Gastroesophageal sphincter (tissue), 4 donors: ENCODE measurements around the gene SMIM22. TPM values are rescaled to one million over a fixed set of nuclear protein-coding genes. Genes with fewer than 3 reads are reported as not detected.

Source experiments
- ATAC-seq: fragments of 150-250 bp; one replicate; pipeline ENCODE4 v1.9.1; 2016; ENCODE audit warnings: mild to moderate bottlenecking, moderate library complexity
- H3K27ac ChIP-seq, 4 donors: fragments of 200-600 bp; sonication (generic) in 3 of 4; 1 replicate in 3 of 4; 2 replicates in 1 of 4; pipeline ENCODE4 v1.5.1; 2016 to 2019
- H3K27me3 ChIP-seq: fragments of 200-600 bp; sonication (generic); one replicate; pipeline ENCODE4 v1.5.1; 2019
- H3K36me3 ChIP-seq, 2 donors: fragments of 200-600 bp; sonication (generic); one replicate each; pipeline ENCODE4 v1.5.1; 2019; ENCODE audit warnings: control low read depth in 1 of 2
- H3K4me1 ChIP-seq, 3 donors: fragments of 200-600 bp; sonication (generic); 1 replicate in 2 of 3; 2 replicates in 1 of 3; pipeline ENCODE4 v1.5.1; 2016 to 2019; ENCODE audit warnings: control low read depth in 2 of 3
- H3K4me3 ChIP-seq, 2 donors: fragments of 200-600 bp; sonication (generic); one replicate each; pipeline ENCODE4 v1.5.1; 2019; ENCODE audit warnings: mild to moderate bottlenecking in 1 of 2, moderate library complexity in 1 of 2
- H3K9me3 ChIP-seq, 3 donors: fragments of 200-600 bp; sonication (generic); one replicate each; pipeline ENCODE4 v1.5.1; 2017 to 2019; ENCODE audit warnings: control low read depth in 2 of 3
- EP300 ChIP-seq: sonication (generic); formaldehyde crosslinking; IDR thresholded peaks from one replicate; pipeline ENCODE4 v1.6.1; 2017; ENCODE audit warnings: antibody characterized with exemption, mild to moderate bottlenecking
- POLR2A ChIP-seq, 2 donors: fragments of 450-650 bp; IDR thresholded peaks; one replicate each; pipeline ENCODE4 v1.6.1; 2017; ENCODE audit warnings: antibody characterized with exemption in 2 of 2, mild to moderate bottlenecking in 2 of 2, moderate library complexity in 1 of 2
- POLR2AphosphoS5 ChIP-seq: sonication (generic); formaldehyde crosslinking; IDR thresholded peaks from one replicate; pipeline ENCODE4 v1.6.1; 2017; ENCODE audit warnings: antibody characterized with exemption
- WGBS, 2 donors: methylation state at CpG; one replicate each; pipeline ENCODE4 v1.1.5; 2018; ENCODE audit warnings: low coverage in 1 of 2; 5-methylcytosine and 5-hydroxymethylcytosine counted together
- total RNA-seq, 4 donors: library from RNA; depleted of rRNA; stranded (reverse); fragments of >200 nt; gene quantifications; one replicate each; pipeline ENCODE4 v1.1.0, GENCODE V29; 2016
- TF ChIP-seq, protein P1 (sequence below), 4 experiments: fragments of 200-600 bp in 2 of 4; fragments of 450-650 bp in 2 of 4; sonication (generic) in 1 of 4; IDR thresholded peaks; one replicate each; pipeline ENCODE4 v1.5.1; 2017 to 2019; ENCODE audit warnings: antibody characterized with exemption in 4 of 4, mild to moderate bottlenecking in 2 of 4, moderate library complexity in 2 of 4

The SMIM22 gene
- total RNA-seq, 4 donors from 2014 or later = not detected

DNA sequence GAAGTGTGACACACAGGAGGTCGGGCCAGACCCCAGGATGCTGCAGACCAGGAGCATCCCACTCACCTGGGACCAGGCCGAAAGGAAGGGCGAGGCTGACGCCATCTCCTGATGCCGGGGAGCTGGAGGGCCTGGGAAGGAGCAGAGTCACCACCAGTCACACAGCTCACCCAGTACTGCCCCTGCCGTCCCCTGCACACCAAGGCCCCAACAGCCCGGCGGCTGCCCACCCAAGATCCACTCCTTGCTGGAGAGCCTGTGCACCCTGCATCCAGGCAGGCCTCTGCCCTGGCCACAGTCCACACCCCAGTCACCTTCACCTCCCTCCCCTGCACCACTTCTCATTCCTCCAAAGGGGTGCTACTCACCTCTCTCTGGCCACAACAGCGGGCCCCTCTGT lies 33.0 kb upstream of the SMIM22 start:
- WGBS, 2 donors = 68% methylated on average over 3 of the region's 9 CpGs; no CpG with 5 or more reads in 1 of the 2 donors
- Histone ChIP-seq H3K9me3 (no peaks in the 10 kb centered on the region), H3K36me3 (peaks cover 0 to 85% of the 10 kb centered on the region in 2 donors), H3K27me3 (no peaks in the 10 kb centered on the region), H3K4me1 (peaks cover 0 to 40% (median 15%) of the 10 kb centered on the region in 3 donors), H3K4me3 (no peak overlapping the region), H3K27ac (no peak overlapping the region)
- TF ChIP-seq, protein P1, sequence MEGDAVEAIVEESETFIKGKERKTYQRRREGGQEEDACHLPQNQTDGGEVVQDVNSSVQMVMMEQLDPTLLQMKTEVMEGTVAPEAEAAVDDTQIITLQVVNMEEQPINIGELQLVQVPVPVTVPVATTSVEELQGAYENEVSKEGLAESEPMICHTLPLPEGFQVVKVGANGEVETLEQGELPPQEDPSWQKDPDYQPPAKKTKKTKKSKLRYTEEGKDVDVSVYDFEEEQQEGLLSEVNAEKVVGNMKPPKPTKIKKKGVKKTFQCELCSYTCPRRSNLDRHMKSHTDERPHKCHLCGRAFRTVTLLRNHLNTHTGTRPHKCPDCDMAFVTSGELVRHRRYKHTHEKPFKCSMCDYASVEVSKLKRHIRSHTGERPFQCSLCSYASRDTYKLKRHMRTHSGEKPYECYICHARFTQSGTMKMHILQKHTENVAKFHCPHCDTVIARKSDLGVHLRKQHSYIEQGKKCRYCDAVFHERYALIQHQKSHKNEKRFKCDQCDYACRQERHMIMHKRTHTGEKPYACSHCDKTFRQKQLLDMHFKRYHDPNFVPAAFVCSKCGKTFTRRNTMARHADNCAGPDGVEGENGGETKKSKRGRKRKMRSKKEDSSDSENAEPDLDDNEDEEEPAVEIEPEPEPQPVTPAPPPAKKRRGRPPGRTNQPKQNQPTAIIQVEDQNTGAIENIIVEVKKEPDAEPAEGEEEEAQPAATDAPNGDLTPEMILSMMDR (IDR thresholded peaks at IDR 0.05) = no peak
- TF ChIP-seq POLR2A (IDR thresholded peaks at IDR 0.05) (no peak), EP300 (no peak), POLR2AphosphoS5 (no peak)
- no peak for ATAC-seq

DNA sequence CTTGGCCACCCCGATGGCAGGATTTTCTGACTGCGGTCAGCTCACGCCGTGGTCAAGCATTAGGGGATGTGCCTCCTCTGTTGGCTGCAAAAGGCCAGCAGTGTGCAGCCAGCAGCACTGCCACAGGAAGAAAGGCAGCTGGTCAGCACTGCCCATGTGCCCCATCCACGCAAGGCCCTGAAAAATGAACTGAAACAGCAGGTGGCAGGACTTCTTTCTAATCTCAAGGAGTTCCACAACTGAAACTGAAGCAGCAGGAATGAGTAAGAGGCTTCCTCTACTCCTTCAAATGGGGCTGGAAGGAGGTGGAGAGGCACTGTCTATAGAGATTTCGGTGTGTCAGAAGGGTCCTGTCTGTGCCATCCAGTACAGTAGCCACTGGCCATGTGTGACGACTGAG lies 31.4 kb upstream of the SMIM22 start:
- H3K9me3 ChIP-seq = no peaks in the 10 kb centered on the region
- no peak overlapping the region for H3K27ac ChIP-seq
- no peak overlapping the region for H3K4me3 ChIP-seq
- H3K36me3 ChIP-seq = peaks cover 0 to 69% of the 10 kb centered on the region in 2 donors
- TF ChIP-seq POLR2AphosphoS5 = no peak
- TF ChIP-seq, protein P1 (IDR thresholded peaks at IDR 0.05) = no peak
- TF ChIP-seq POLR2A (IDR thresholded peaks at IDR 0.05) = no peak
- no peak for TF ChIP-seq EP300
- no peak for ATAC-seq
- H3K4me1 ChIP-seq = peaks cover 0 to 53% (median 21%) of the 10 kb centered on the region in 3 donors
- no peaks in the 10 kb centered on the region for H3K27me3 ChIP-seq
- whole genome bisulfite sequencing, 2 donors = 93 to 100% methylated on average over 2 to 3 of the region's 7 CpGs

DNA sequence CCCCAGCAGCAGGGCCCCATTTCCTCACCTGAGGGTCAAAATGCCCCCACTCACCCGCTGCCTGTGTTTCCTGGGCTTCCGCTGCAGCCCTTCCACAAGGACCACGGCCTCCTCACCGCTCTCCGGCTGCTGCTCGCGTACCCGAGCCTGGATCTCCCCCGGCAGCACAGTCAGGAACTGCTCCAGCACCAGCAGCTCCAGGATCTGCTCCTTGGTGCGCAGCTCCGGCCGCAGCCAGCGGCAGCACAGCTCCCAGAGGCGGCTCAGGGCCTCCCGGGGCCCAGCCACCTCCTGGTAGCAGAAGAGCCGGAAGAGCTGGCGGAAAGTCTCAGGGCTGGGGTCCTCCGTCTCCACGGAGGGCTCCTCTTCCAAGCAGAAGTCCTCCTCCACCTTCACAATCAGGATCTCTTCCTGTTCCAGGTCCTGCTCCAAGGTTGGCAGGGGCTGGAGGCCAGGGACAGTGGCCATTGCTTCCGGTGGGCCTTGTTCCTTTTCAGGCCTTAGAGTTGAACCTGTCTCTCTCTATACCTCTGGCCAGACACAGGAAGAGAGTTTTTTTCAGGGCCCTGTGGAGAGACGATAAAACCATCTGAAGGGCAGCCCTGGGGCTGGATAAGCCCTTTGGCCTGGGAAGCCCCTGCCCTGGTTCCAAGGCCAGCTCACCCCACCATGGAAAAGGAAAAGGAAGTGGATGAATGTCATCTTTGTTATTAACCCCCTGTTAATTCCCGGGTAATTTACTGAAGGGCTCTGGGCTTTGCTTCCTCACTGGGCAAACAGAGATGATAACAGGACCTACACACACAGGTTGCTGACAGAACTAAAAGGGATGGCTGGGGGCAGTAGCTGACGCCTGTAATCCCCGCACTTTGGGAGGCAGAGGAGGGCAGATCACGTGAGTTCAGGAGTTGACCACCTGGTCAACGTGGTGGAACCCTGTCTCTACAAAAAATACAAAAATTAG lies 29.4 kb upstream of the SMIM22 start:
- peaks cover 0 to 49% of the 10 kb centered on the region in 2 donors for H3K36me3 ChIP-seq
- peaks cover 0 to 60% (median 21%) of the 10 kb centered on the region in 3 donors for H3K4me1 ChIP-seq
- peak overlapping the region in 2 of 4 donors; percentile 89 to 90 for H3K27ac ChIP-seq
- H3K4me3 ChIP-seq = peak overlapping the region; percentile 75 to 85
- H3K27me3 ChIP-seq = no peaks in the 10 kb centered on the region
- 15% methylated on average over 5 to 6 of the region's 26 CpGs for WGBS, 2 donors
- no peak for ATAC-seq
- no peak for TF ChIP-seq POLR2A (IDR thresholded peaks at IDR 0.05)
- TF ChIP-seq, protein P1 (IDR thresholded peaks at IDR 0.05) = no peak
- no peak for TF ChIP-seq EP300
- no peak for TF ChIP-seq POLR2AphosphoS5
- no peaks in the 10 kb centered on the region for H3K9me3 ChIP-seq

DNA sequence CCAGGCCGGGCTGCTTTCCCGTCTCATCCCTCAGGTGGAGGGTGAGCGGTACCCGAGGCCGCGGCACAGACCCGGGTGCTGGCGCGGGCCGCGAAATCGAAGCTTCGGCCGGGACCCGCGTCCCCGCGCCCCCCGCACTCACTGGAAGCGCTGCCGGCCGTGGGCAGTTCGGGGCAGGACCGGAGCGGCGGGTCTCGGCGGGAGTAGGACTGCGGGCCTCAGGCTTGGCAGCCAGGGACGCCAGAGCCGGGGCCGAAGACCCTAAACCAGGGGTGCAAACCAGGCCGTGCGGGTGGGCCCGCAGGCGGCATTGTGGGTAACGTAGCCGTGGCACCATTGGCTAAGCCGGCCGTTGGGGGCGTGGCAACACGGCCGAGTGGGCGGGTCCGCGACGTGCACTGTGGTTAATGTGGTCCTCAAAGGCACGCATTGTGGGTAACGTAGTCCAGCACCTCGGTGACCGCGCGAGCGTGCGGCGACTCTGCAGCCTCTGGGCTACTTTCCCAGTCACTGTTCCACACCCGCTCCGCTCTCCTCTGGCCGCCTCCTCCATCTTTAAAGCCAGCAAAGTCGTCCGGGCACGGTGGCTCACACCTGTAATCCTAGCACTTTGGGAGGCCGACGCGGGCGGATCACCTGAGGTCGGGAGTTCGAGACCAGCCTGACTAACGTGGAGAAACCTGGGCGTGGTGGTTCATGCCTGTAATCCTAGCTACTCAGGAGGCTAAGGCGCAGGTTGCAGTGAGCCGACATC lies 28.1 kb upstream of the SMIM22 start, which contains the start of gene ZNF500:
TSS of gene ZNF500 (minus strand) at position 288 of the 754 bp plus-strand sequence. CDS start 1,184 bp downstream, outside the sequence.
- ATAC-seq = peak; percentile 95
- H3K27me3 ChIP-seq = no peaks in the 10 kb centered on the region
- no peak for TF ChIP-seq EP300
- TF ChIP-seq, protein P1 (IDR thresholded peaks at IDR 0.05) = peak in 1 of 4 experiments; percentile 15
- TF ChIP-seq POLR2A (IDR thresholded peaks at IDR 0.05) = peak; percentile 39 to 46
- peak; percentile 61 for TF ChIP-seq POLR2AphosphoS5
- H3K4me1 ChIP-seq = peaks cover 0 to 60% (median 21%) of the 10 kb centered on the region in 3 donors
- no peaks in the 10 kb centered on the region for H3K9me3 ChIP-seq
- WGBS, 2 donors = 29% methylated on average over 2 of the region's 72 CpGs; no CpG with 5 or more reads in 1 of the 2 donors
- H3K36me3 ChIP-seq = peaks cover 0 to 37% of the 10 kb centered on the region in 2 donors
- peak within 1 kb of the TSS; percentile 75 to 85 for H3K4me3 ChIP-seq
- H3K27ac ChIP-seq = peak within 1 kb of the TSS; percentile 74 to 95 (median 90)
